PC-3 (cell line): Measurements from ENCODE around the gene MCM3. TPM values are rescaled to one million over a fixed set of nuclear protein-coding genes. Genes with fewer than 3 reads are reported as not detected.

ENCODE experiments used
- ATAC-seq: fragments of 200-7000 bp; cut with Tn5 transposase; 2 replicates; pipeline ENCODE4 v1.9.1; 2020; ENCODE audit warnings: mild to moderate bottlenecking, moderate library complexity
- BruUV-seq: library from RNA; stranded (reverse); fragments of 400-500 nt; replicated peaks from 2 replicates; lab custom pipeline; 2021; lab: Mats Ljungman, UMichigan
- CTCF ChIA-PET: fragments of 300-600 bp; sonication (Branson Sonifier 250); formaldehyde crosslinking; loops from one replicate; lab custom pipeline; 2022; ENCODE audit warnings: antibody characterized with exemption; lab: Charles Lee
- POLR2A ChIA-PET: fragments of 300-600 bp; sonication (Branson Sonifier 250); formaldehyde crosslinking; loops from one replicate; lab custom pipeline; 2022; ENCODE audit warnings: antibody characterized with exemption; ENCODE audit not compliant: unreplicated experiment; lab: Charles Lee
- DNase-seq: peaks from one replicate; pipeline ENCODE4 v3.0.0-alpha.2; 2015
- H2AFZ ChIP-seq: fragments of 300-600 bp; sonication (generic); 2 replicates; pipeline ENCODE4 v1.6.0; 2016; ENCODE audit warnings: antibody characterized with exemption, low read length
- H3F3A ChIP-seq: fragments of 300-600 bp; sonication (generic); one replicate; pipeline ENCODE4 v1.6.0; 2017; ENCODE audit warnings: antibody characterized with exemption, low read length, control low read depth, mild to moderate bottlenecking; ENCODE audit not compliant: unreplicated experiment
- H3K27ac ChIP-seq: fragments of 300-600 bp; sonication (generic); 2 replicates; pipeline ENCODE4 v1.5.1; 2016; ENCODE audit warnings: mild to moderate bottlenecking, low read length
- H3K27me3 ChIP-seq: fragments of 300-600 bp; sonication (generic); 2 replicates; pipeline ENCODE4 v1.6.1; 2016; ENCODE audit warnings: low read length, mixed read lengths
- H3K36me3 ChIP-seq: fragments of 300-600 bp; sonication (generic); 2 replicates; pipeline ENCODE4 v1.6.1; 2016; ENCODE audit warnings: low read depth, mixed run types, low read length, mixed read lengths
- H3K4me1 ChIP-seq: fragments of 300-600 bp; sonication (generic); 2 replicates; pipeline ENCODE4 v1.5.1; 2016; ENCODE audit warnings: low read length; ENCODE audit not compliant: insufficient read depth
- H3K4me2 ChIP-seq: fragments of 300-600 bp; sonication (generic); 2 replicates; pipeline ENCODE4 v1.6.0; 2016; ENCODE audit warnings: low read length
- H3K4me3 ChIP-seq: fragments of 300-600 bp; sonication (generic); 2 replicates; pipeline ENCODE4 v1.5.1; 2016; ENCODE audit warnings: mild to moderate bottlenecking, low read length, mixed read lengths
- H3K79me2 ChIP-seq: fragments of 300-600 bp; sonication (generic); 2 replicates; pipeline ENCODE4 v1.6.1; 2017; ENCODE audit warnings: low read length, mixed read lengths
- H3K9ac ChIP-seq: fragments of 300-600 bp; sonication (generic); 2 replicates; pipeline ENCODE4 v1.6.0; 2016; ENCODE audit warnings: mild to moderate bottlenecking, low read length
- H3K9me2 ChIP-seq: fragments of 300-600 bp; sonication (generic); replicated peaks from 2 replicates; pipeline ENCODE4 v1.6.1; 2016; ENCODE audit warnings: mixed run types, low read length, mixed read lengths
- H3K9me3 ChIP-seq: fragments of 300-600 bp; sonication (generic); 2 replicates; pipeline ENCODE4 v1.6.1; 2016; ENCODE audit warnings: low read length, mixed read lengths
- H4K20me1 ChIP-seq: fragments of 300-600 bp; sonication (generic); 2 replicates; pipeline ENCODE4 v1.6.1; 2016; ENCODE audit warnings: low read length, mixed read lengths
- CTCF ChIP-seq: fragments of 300-600 bp; sonication (generic); conservative IDR thresholded peaks from 2 replicates; pipeline ENCODE4 v1.5.1; 2017; ENCODE audit warnings: antibody characterized with exemption, low read depth, mild to moderate bottlenecking, low read length
- EZH2 ChIP-seq: fragments of 300-600 bp; sonication (generic); IDR thresholded peaks from one replicate; pipeline ENCODE4 v1.6.1; 2017; ENCODE audit warnings: antibody characterized with exemption, mild to moderate bottlenecking, low read length; ENCODE audit not compliant: unreplicated experiment
- EZH2phosphoT487 ChIP-seq: fragments of 300-600 bp; sonication (generic); IDR thresholded peaks from 2 replicates; pipeline ENCODE4 v1.6.1; 2018; ENCODE audit warnings: mild to moderate bottlenecking, antibody characterized with exemption, low read length, borderline replicate concordance
- intact Hi-C: fragments of 100-400 bp; cut with micrococcal nuclease; formaldehyde crosslinking; loops from 2 replicates; pipeline ENCODE4 v1.9.0; 2023
- total RNA-seq: library from RNA; depleted of rRNA; stranded (reverse); fragments of >200 nt; gene quantifications from 2 replicates; pipeline ENCODE4 v1.2.3, GENCODE V29; 2014

MCM3 gene
- total RNA-seq, 1 experiment from 2014 or later, result 201 TPM

GRCh38 chr6:52299653-52300052 lies 15.1 kb upstream of the MCM3 start:
- no peaks in the 10 kb centered on the region for H3K9me2 ChIP-seq
- TF ChIP-seq CTCF, result no peak
- no peak for ATAC-seq
- H3K4me2 ChIP-seq, result no peak overlapping the region
- no peaks in the 10 kb centered on the region for H3K79me2 ChIP-seq
- intact Hi-C loops, result no loop called here
- ChIA-PET CTCF (no interaction called here), POLR2A (no interaction called here)
- H4K20me1 ChIP-seq, result no peaks in the 10 kb centered on the region
- no peaks in the 10 kb centered on the region for H3K9me3 ChIP-seq
- H3K27me3 ChIP-seq, result no peaks in the 10 kb centered on the region
- DNase-seq, result no peak
- H3K36me3 ChIP-seq, result no peaks in the 10 kb centered on the region
- no peaks in the 10 kb centered on the region for H3K4me1 ChIP-seq
- no TSS peak for BruUV-seq
- no peaks in the 10 kb centered on the region for H3F3A ChIP-seq
- H3K27ac ChIP-seq, result no peak overlapping the region
- no peak overlapping the region for H3K9ac ChIP-seq
- H2AFZ ChIP-seq, result no peak overlapping the region
- no peak overlapping the region for H3K4me3 ChIP-seq

GRCh38 chr6:52297433-52297832 lies 12.9 kb upstream of the MCM3 start:
- Histone ChIP-seq H4K20me1 (no peaks in the 10 kb centered on the region), H3K79me2 (no peaks in the 10 kb centered on the region), H3K27ac (no peak overlapping the region), H3K4me1 (no peaks in the 10 kb centered on the region), H3F3A (no peaks in the 10 kb centered on the region), H2AFZ (no peak overlapping the region), H3K4me3 (no peak overlapping the region), H3K27me3 (no peaks in the 10 kb centered on the region), H3K9ac (no peak overlapping the region), H3K9me3 (no peaks in the 10 kb centered on the region), H3K9me2 (no peaks in the 10 kb centered on the region), H3K4me2 (no peak overlapping the region), H3K36me3 (no peaks in the 10 kb centered on the region)
- ChIA-PET POLR2A (no interaction called here), CTCF (no interaction called here)
- DNase-seq, result no peak
- no peak for ATAC-seq
- TF ChIP-seq EZH2 (no peak), CTCF (no peak), EZH2phosphoT487 (no peak)
- intact Hi-C loops, result no loop called here
- no TSS peak for BruUV-seq

GRCh38 chr6:52293067-52293466 lies 8.5 kb upstream of the MCM3 start:
- no peak overlapping the region for H3K4me2 ChIP-seq
- H3K27ac ChIP-seq, result no peak overlapping the region
- TF ChIP-seq EZH2, result no peak
- no peak for TF ChIP-seq EZH2phosphoT487
- TF ChIP-seq CTCF, result no peak
- H2AFZ ChIP-seq, result no peak overlapping the region
- no peak overlapping the region for H3K4me3 ChIP-seq
- no peak for ATAC-seq
- H3K79me2 ChIP-seq, result no peaks in the 10 kb centered on the region
- no peaks in the 10 kb centered on the region for H4K20me1 ChIP-seq
- no peaks in the 10 kb centered on the region for H3K9me3 ChIP-seq
- H3K27me3 ChIP-seq, result no peaks in the 10 kb centered on the region
- CTCF ChIA-PET, result interaction anchor here (0.6 kb wide), 1 partner anchor 8 kb away, joined by 3 read pairs; the partner anchor contains the start of gene MCM3
- no peaks in the 10 kb centered on the region for H3K36me3 ChIP-seq
- DNase-seq, result no peak
- H3K4me1 ChIP-seq, result no peaks in the 10 kb centered on the region
- no peaks in the 10 kb centered on the region for H3K9me2 ChIP-seq
- no TSS peak for BruUV-seq
- POLR2A ChIA-PET, result no interaction called here
- no peaks in the 10 kb centered on the region for H3F3A ChIP-seq
- no peak overlapping the region for H3K9ac ChIP-seq
- intact Hi-C loops, result no loop called here
